ENCODE measurements around the gene PARD3B. TPM values are rescaled to one million over a fixed set of nuclear protein-coding genes. Genes with fewer than 3 reads are reported as not detected.

The PARD3B gene
- total and polyA plus RNA-seq, 2 of the 13 experiments (the other 11 are each of a cell fraction or from before 2014, with no cell fraction given), result 0.71 to 2.3 TPM

- H3K79me2 ChIP-seq (ENCODE audit: insufficient read depth, low read length), result no peaks in the 10 kb centered on the region
- POLR2A ChIA-PET, result no interaction called here
Measured at GRCh38 chr2:204535764-204536163, 9.5 kb upstream of the PARD3B start.

GRCh38 chr2:204538182-204539018 is 6.9 kb upstream of the PARD3B start:
- POLR2A ChIA-PET, result no interaction called here
- H3K4me2 ChIP-seq (ENCODE audit: low read depth, low read length), result no peak overlapping the region
- no TSS peak for BruUV-seq (replicated peaks)
- no peak overlapping the region for H3K4me3 ChIP-seq (replicated peaks in 1 of 3; ENCODE audit: insufficient read depth in 1 of 3, low read depth in 2 of 3, low read length in 3 of 3)
- no peaks in the 10 kb centered on the region for H3K9me3 ChIP-seq (ENCODE audit: low read length)
- H3K79me2 ChIP-seq (ENCODE audit: insufficient read depth, low read length), result no peaks in the 10 kb centered on the region
- FAIRE-seq (no peak), DNase-seq (ENCODE audit: low spot score) (no peak), ATAC-seq (no peak)
- CTCF ChIA-PET (ENCODE audit: low intra/inter-chr PET ratio, low total read pairs), result no interaction called here
- TF ChIP-seq ZNF407 (CRISPR knock-in tag; IDR thresholded peaks at IDR 0.05; ENCODE audit: not compliant biosample characterization) (no peak), SMAD1 (CRISPR knock-in tag; IDR thresholded peaks at IDR 0.05; ENCODE audit: borderline replicate concordance, low read depth) (no peak)
- H3K36me3 ChIP-seq (replicated peaks in 1 of 2; ENCODE audit: control insufficient read depth in 1 of 2, insufficient read depth in 2 of 2, low read length in 2 of 2), result no peaks in the 10 kb centered on the region
- no peaks in the 10 kb centered on the region for H4K20me1 ChIP-seq (ENCODE audit: insufficient read depth, low read length)
- H3K9ac ChIP-seq (ENCODE audit: insufficient read depth, low read depth, low read length), result no peak overlapping the region
- H3K4me1 ChIP-seq (ENCODE audit: insufficient read depth, low read length), result no peaks in the 10 kb centered on the region
- WGBS (ENCODE audit: low lambda C conversion rate), result 29% methylated on average over 10 of the region's 10 CpGs
- in situ Hi-C loops (cut with HindIII; ENCODE audit: extremely low pct_ligation_motif_present, low pct_unique_long_range_greater_than_20kb) (no loop called here), intact Hi-C loops (cut with micrococcal nuclease; ENCODE audit: unreplicated experiment) (no loop called here)
- H2AFZ ChIP-seq (ENCODE audit: low read length), result no peak overlapping the region
- H3K27me3 ChIP-seq (ENCODE audit: control insufficient read depth in 1 of 2, insufficient read depth in 2 of 2, low read length in 2 of 2), result no peaks in the 10 kb centered on the region
- no peak overlapping the region for H3K27ac ChIP-seq (ENCODE audit: extremely low read length, insufficient read depth, low read length)

More at GRCh38 chr2:204535764-204536163, 9.5 kb upstream of the PARD3B start:
- Histone ChIP-seq H3K27me3 (ENCODE audit: control insufficient read depth in 1 of 2, insufficient read depth in 2 of 2, low read length in 2 of 2) (no peaks in the 10 kb centered on the region), H3K4me1 (ENCODE audit: insufficient read depth, low read length) (no peaks in the 10 kb centered on the region), H3K36me3 (replicated peaks in 1 of 2; ENCODE audit: control insufficient read depth in 1 of 2, insufficient read depth in 2 of 2, low read length in 2 of 2) (no peaks in the 10 kb centered on the region), H3K9me3 (ENCODE audit: low read length) (no peaks in the 10 kb centered on the region), H4K20me1 (ENCODE audit: insufficient read depth, low read length) (no peaks in the 10 kb centered on the region), H3K4me2 (ENCODE audit: low read depth, low read length) (no peak overlapping the region), H3K9ac (ENCODE audit: insufficient read depth, low read depth, low read length) (no peak overlapping the region), H3K4me3 (replicated peaks in 1 of 3; ENCODE audit: insufficient read depth in 1 of 3, low read depth in 2 of 3, low read length in 3 of 3) (no peak overlapping the region), H3K27ac (ENCODE audit: extremely low read length, insufficient read depth, low read length) (no peak overlapping the region), H2AFZ (ENCODE audit: low read length) (no peak overlapping the region)
- TF ChIP-seq ZNF431 (CRISPR knock-in tag; IDR thresholded peaks at IDR 0.05; ENCODE audit: borderline replicate concordance, low read depth) (no peak), ETS1 (CRISPR knock-in tag; IDR thresholded peaks at IDR 0.05) (no peak), ZFX (CRISPR knock-in tag; IDR thresholded peaks at IDR 0.05; ENCODE audit: low read depth) (no peak), FOSL1 (CRISPR knock-in tag; IDR thresholded peaks at IDR 0.05; ENCODE audit: borderline replicate concordance) (no peak)
- FAIRE-seq (no peak), DNase-seq (ENCODE audit: low spot score) (no peak), ATAC-seq (no peak)
- 13% methylated on average over 1 of the region's 1 CpG for WGBS (ENCODE audit: low lambda C conversion rate)
- CTCF ChIA-PET (ENCODE audit: low intra/inter-chr PET ratio, low total read pairs), result no interaction called here
- in situ Hi-C loops (cut with HindIII; ENCODE audit: extremely low pct_ligation_motif_present, low pct_unique_long_range_greater_than_20kb), result no loop called here
- no TSS peak for BruUV-seq (replicated peaks)
- intact Hi-C loops (cut with micrococcal nuclease; ENCODE audit: unreplicated experiment), result no loop called here

Measured in HepG2 (cell line).